ENCODE data around the gene NPSR1.

NPSR1 gene

DNA sequence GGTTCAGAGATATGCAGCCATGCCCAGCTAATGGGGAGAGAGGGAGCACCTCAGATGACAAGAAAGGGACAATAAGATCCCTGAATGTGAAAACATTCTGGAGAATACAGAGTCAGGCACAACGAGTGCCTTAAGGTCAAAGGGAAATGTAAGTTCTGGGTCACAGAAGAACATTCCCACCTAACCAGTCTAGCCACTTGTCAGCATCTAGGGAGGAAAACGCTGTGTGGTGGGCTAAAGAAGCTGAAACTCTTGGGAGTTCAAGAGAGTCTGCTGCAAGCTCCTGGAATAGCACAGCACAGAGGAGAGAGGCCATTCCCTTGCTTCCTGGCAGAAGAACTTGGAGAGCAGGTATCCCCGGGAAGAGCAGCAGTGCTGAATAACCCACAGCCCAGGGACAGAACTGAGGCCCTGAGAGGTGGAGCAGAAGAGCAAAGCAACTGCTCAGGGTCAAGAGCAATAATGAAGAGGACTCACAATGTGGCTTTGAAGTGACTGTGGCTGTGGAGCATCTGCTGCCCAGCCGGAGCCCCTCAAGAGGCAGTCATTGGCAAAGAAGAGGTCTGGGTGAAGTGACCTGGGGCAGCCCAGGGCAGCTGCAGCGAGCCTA is 182.3 kb downstream of the NPSR1 start:
- no peak overlapping the region for H2AFZ ChIP-seq (ENCODE audit: low read depth, low read length)
- H2AK5ac ChIP-seq (ENCODE audit: low read length, severe bottlenecking) = no peak overlapping the region
- H3K4me3 ChIP-seq (ENCODE audit: insufficient read depth in 1 of 2, low read depth in 1 of 2, low read length in 2 of 2) = no peak overlapping the region
- H2BK5ac ChIP-seq (ENCODE audit: low read depth, low read length, poor library complexity, severe bottlenecking) = no peak overlapping the region
- WGBS = 86% methylated on average over 5 of the region's 5 CpGs
- no peak overlapping the region for H2BK12ac ChIP-seq (ENCODE audit: low read length in 2 of 2)
- no peak overlapping the region for H3K18ac ChIP-seq (ENCODE audit: low read depth in 1 of 2, low read length in 2 of 2)
- H3K27ac ChIP-seq (ENCODE audit: low read length, poor library complexity, severe bottlenecking) = no peak overlapping the region
- H3K27me3 ChIP-seq (ENCODE audit: control insufficient read depth in 1 of 2, insufficient read depth in 1 of 2, low read length in 2 of 2) = peaks cover 0 to 32% of the 10 kb centered on the region in 2 experiments
- H4K8ac ChIP-seq (ENCODE audit: low read length) = no peak overlapping the region
- H3K9ac ChIP-seq (ENCODE audit: low read length) = no peak overlapping the region
- no peak overlapping the region for H2BK120ac ChIP-seq (ENCODE audit: low read depth, low read length)
- no peak overlapping the region for H3K14ac ChIP-seq (ENCODE audit: low read length in 2 of 2)
- no peak overlapping the region for H4K91ac ChIP-seq (ENCODE audit: low read length)
- no peaks in the 10 kb centered on the region for H3K9me3 ChIP-seq (ENCODE audit: control insufficient read depth, low read length)
- no peak for DNase-seq
- H3K23ac ChIP-seq (ENCODE audit: low read length in 2 of 2) = peak overlapping the region in 1 of 2 experiments; percentile 31
- no peak overlapping the region for H3K4ac ChIP-seq (ENCODE audit: low read depth in 1 of 2, low read length in 2 of 2)
- H3K4me2 ChIP-seq (ENCODE audit: low read length, poor library complexity, severe bottlenecking) = no peak overlapping the region
- H2BK15ac ChIP-seq (ENCODE audit: low read depth, poor library complexity, severe bottlenecking) = no peak overlapping the region
- peaks cover 4% of the 10 kb centered on the region for H3K4me1 ChIP-seq (ENCODE audit: control insufficient read depth, insufficient read depth, low read depth, low read length)
- H3K79me1 ChIP-seq (replicated peaks; ENCODE audit: low read length, poor library complexity, severe bottlenecking) = no peaks in the 10 kb centered on the region
- no peaks in the 10 kb centered on the region for H3K36me3 ChIP-seq (ENCODE audit: control insufficient read depth in 1 of 2, insufficient read depth in 2 of 2, low read depth in 1 of 2, low read length in 2 of 2)

GRCh38 chr7:34841326-34841725 is 183.3 kb downstream of the NPSR1 start:
- H4K8ac ChIP-seq (ENCODE audit: low read length) = no peak overlapping the region
- H3K4me1 ChIP-seq (ENCODE audit: control insufficient read depth, insufficient read depth, low read depth, low read length) = peaks cover 5% of the 10 kb centered on the region
- no peak overlapping the region for H2BK12ac ChIP-seq (ENCODE audit: low read length in 2 of 2)
- peaks cover 0 to 38% of the 10 kb centered on the region in 2 experiments for H3K27me3 ChIP-seq (ENCODE audit: control insufficient read depth in 1 of 2, insufficient read depth in 1 of 2, low read length in 2 of 2)
- no peaks in the 10 kb centered on the region for H3K79me1 ChIP-seq (replicated peaks; ENCODE audit: low read length, poor library complexity, severe bottlenecking)
- H3K4me3 ChIP-seq (ENCODE audit: insufficient read depth in 1 of 2, low read depth in 1 of 2, low read length in 2 of 2) = no peak overlapping the region
- H3K9ac ChIP-seq (ENCODE audit: low read length) = no peak overlapping the region
- H2BK15ac ChIP-seq (ENCODE audit: low read depth, poor library complexity, severe bottlenecking) = no peak overlapping the region
- no peak overlapping the region for H3K23ac ChIP-seq (ENCODE audit: low read length in 2 of 2)
- no peak overlapping the region for H3K14ac ChIP-seq (ENCODE audit: low read length in 2 of 2)
- no peak overlapping the region for H3K27ac ChIP-seq (ENCODE audit: low read length, poor library complexity, severe bottlenecking)
- no peak overlapping the region for H3K4ac ChIP-seq (ENCODE audit: low read depth in 1 of 2, low read length in 2 of 2)
- H3K9me3 ChIP-seq (ENCODE audit: control insufficient read depth, low read length) = no peaks in the 10 kb centered on the region
- no peaks in the 10 kb centered on the region for H3K36me3 ChIP-seq (ENCODE audit: control insufficient read depth in 1 of 2, insufficient read depth in 2 of 2, low read depth in 1 of 2, low read length in 2 of 2)
- no peak overlapping the region for H3K4me2 ChIP-seq (ENCODE audit: low read length, poor library complexity, severe bottlenecking)
- no peak overlapping the region for H2BK120ac ChIP-seq (ENCODE audit: low read depth, low read length)
- no peak overlapping the region for H4K91ac ChIP-seq (ENCODE audit: low read length)
- H3K18ac ChIP-seq (ENCODE audit: low read depth in 1 of 2, low read length in 2 of 2) = no peak overlapping the region
- no peak overlapping the region for H2BK5ac ChIP-seq (ENCODE audit: low read depth, low read length, poor library complexity, severe bottlenecking)
- H2AFZ ChIP-seq (ENCODE audit: low read depth, low read length) = no peak overlapping the region
- H2AK5ac ChIP-seq (ENCODE audit: low read length, severe bottlenecking) = no peak overlapping the region
- DNase-seq = no peak
- 93% methylated on average over 4 of the region's 4 CpGs for WGBS

DNA sequence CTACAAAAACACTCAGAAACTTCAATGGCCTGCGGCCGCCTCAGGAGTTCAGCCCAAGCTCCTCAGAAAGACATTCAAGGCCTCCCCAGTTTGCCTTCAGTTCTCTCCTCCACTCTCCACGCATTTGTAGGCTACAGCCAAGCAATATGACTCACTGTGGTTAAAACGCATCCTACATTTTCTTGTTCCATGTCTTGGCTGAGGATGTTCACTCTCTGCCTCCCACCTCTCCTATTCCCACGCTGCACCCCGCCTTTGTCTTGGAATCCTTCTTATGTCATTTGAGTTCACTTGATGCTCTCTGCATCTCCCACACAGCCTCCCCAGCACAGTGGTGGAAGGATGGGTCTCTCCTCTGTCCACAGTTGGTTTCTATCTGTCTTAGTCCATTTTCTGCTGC is 184.8 kb downstream of the NPSR1 start:
- no peak overlapping the region for H4K8ac ChIP-seq (ENCODE audit: low read length)
- 80% methylated on average over 6 of the region's 6 CpGs for WGBS
- H3K27me3 ChIP-seq (ENCODE audit: control insufficient read depth in 1 of 2, insufficient read depth in 1 of 2, low read length in 2 of 2) = peaks cover 0 to 39% of the 10 kb centered on the region in 2 experiments
- DNase-seq = peak; percentile 3
- H2BK15ac ChIP-seq (ENCODE audit: low read depth, poor library complexity, severe bottlenecking) = no peak overlapping the region
- no peaks in the 10 kb centered on the region for H3K9me3 ChIP-seq (ENCODE audit: control insufficient read depth, low read length)
- H3K36me3 ChIP-seq (ENCODE audit: control insufficient read depth in 1 of 2, insufficient read depth in 2 of 2, low read depth in 1 of 2, low read length in 2 of 2) = no peaks in the 10 kb centered on the region
- no peak overlapping the region for H3K4ac ChIP-seq (ENCODE audit: low read depth in 1 of 2, low read length in 2 of 2)
- peaks cover 5% of the 10 kb centered on the region for H3K4me1 ChIP-seq (ENCODE audit: control insufficient read depth, insufficient read depth, low read depth, low read length)
- H3K27ac ChIP-seq (ENCODE audit: low read length, poor library complexity, severe bottlenecking) = no peak overlapping the region
- H2AK5ac ChIP-seq (ENCODE audit: low read length, severe bottlenecking) = no peak overlapping the region
- H3K4me2 ChIP-seq (ENCODE audit: low read length, poor library complexity, severe bottlenecking) = no peak overlapping the region
- H3K18ac ChIP-seq (ENCODE audit: low read depth in 1 of 2, low read length in 2 of 2) = peak overlapping the region in 1 of 2 experiments; percentile 38
- no peak overlapping the region for H3K9ac ChIP-seq (ENCODE audit: low read length)
- H3K79me1 ChIP-seq (replicated peaks; ENCODE audit: low read length, poor library complexity, severe bottlenecking) = no peaks in the 10 kb centered on the region
- H3K4me3 ChIP-seq (ENCODE audit: insufficient read depth in 1 of 2, low read depth in 1 of 2, low read length in 2 of 2) = no peak overlapping the region
- H4K91ac ChIP-seq (ENCODE audit: low read length) = no peak overlapping the region
- H2BK120ac ChIP-seq (ENCODE audit: low read depth, low read length) = no peak overlapping the region
- H2BK12ac ChIP-seq (ENCODE audit: low read length in 2 of 2) = no peak overlapping the region
- H3K23ac ChIP-seq (ENCODE audit: low read length in 2 of 2) = no peak overlapping the region
- H2AFZ ChIP-seq (ENCODE audit: low read depth, low read length) = no peak overlapping the region
- no peak overlapping the region for H3K14ac ChIP-seq (ENCODE audit: low read length in 2 of 2)
- H2BK5ac ChIP-seq (ENCODE audit: low read depth, low read length, poor library complexity, severe bottlenecking) = no peak overlapping the region

GRCh38 chr7:34844406-34844805 is 186.4 kb downstream of the NPSR1 start:
- Histone ChIP-seq H3K4ac (ENCODE audit: low read depth in 1 of 2, low read length in 2 of 2) (no peak overlapping the region), H3K23ac (ENCODE audit: low read length in 2 of 2) (no peak overlapping the region), H3K4me3 (ENCODE audit: insufficient read depth in 1 of 2, low read depth in 1 of 2, low read length in 2 of 2) (no peak overlapping the region), H3K18ac (ENCODE audit: low read depth in 1 of 2, low read length in 2 of 2) (no peak overlapping the region), H3K36me3 (ENCODE audit: control insufficient read depth in 1 of 2, insufficient read depth in 2 of 2, low read depth in 1 of 2, low read length in 2 of 2) (no peaks in the 10 kb centered on the region), H3K79me1 (replicated peaks; ENCODE audit: low read length, poor library complexity, severe bottlenecking) (no peaks in the 10 kb centered on the region), H2BK15ac (ENCODE audit: low read depth, poor library complexity, severe bottlenecking) (no peak overlapping the region), H3K9me3 (ENCODE audit: control insufficient read depth, low read length) (no peaks in the 10 kb centered on the region), H2BK120ac (ENCODE audit: low read depth, low read length) (no peak overlapping the region), H3K9ac (ENCODE audit: low read length) (no peak overlapping the region), H2BK12ac (ENCODE audit: low read length in 2 of 2) (no peak overlapping the region), H3K27me3 (ENCODE audit: control insufficient read depth in 1 of 2, insufficient read depth in 1 of 2, low read length in 2 of 2) (peaks cover 0 to 44% of the 10 kb centered on the region in 2 experiments), H3K14ac (ENCODE audit: low read length in 2 of 2) (no peak overlapping the region), H3K27ac (ENCODE audit: low read length, poor library complexity, severe bottlenecking) (no peak overlapping the region), H3K4me2 (ENCODE audit: low read length, poor library complexity, severe bottlenecking) (no peak overlapping the region), H2AK5ac (ENCODE audit: low read length, severe bottlenecking) (no peak overlapping the region), H3K4me1 (ENCODE audit: control insufficient read depth, insufficient read depth, low read depth, low read length) (peaks cover 2% of the 10 kb centered on the region), H2BK5ac (ENCODE audit: low read depth, low read length, poor library complexity, severe bottlenecking) (no peak overlapping the region), H4K91ac (ENCODE audit: low read length) (no peak overlapping the region), H4K8ac (ENCODE audit: low read length) (no peak overlapping the region), H2AFZ (ENCODE audit: low read depth, low read length) (no peak overlapping the region)
- no peak for DNase-seq
- WGBS = 95% methylated on average over 1 of the region's 1 CpG
